ENCODE data around the gene PTGS2. TPM values are rescaled to one million over a fixed set of nuclear protein-coding genes. Genes with fewer than 3 reads are reported as not detected.

The PTGS2 gene
- total and polyA plus RNA-seq, 9 of the 15 experiments (the other 6 are each of a cell fraction or from before 2014, with no cell fraction given), result 0.01 TPM; not detected in 8

DNA sequence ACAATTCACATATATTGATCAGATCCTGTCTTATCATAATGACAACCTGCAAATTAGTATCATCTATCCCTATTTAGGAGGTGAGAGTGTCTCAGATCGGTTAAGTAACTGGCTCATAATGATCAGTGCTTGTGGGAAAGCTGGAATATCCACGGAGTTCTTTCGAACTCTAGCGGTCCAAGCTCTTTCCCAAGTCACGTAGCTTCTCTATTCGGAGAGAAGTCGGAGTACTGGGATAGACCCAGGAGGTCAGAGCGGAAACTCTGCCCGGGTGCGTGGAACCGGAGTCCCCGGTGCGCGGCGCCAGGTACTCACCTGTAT lies 339 bp downstream of the PTGS2 start:
- CTCF ChIA-PET (ENCODE audit: low intra/inter-chr PET ratio), result no interaction called here
- no peak overlapping the region for H2AFZ ChIP-seq (ENCODE audit: low read depth, low read length)
- TF ChIP-seq CC2D1A (IDR thresholded peaks at IDR 0.05) (no peak), CSDE1 (IDR thresholded peaks at IDR 0.05) (no peak)
- in situ Hi-C loops (cut with MboI), result no loop called here
- DNase-seq (ENCODE audit: extremely low read depth in 1 of 4, low spot score in 3 of 4) (no peak), FAIRE-seq (no peak), ATAC-seq (no peak)
- no peaks in the 10 kb centered on the region for H3K36me3 ChIP-seq (ENCODE audit: control insufficient read depth, insufficient read depth, low read length)
- 3% methylated on average over 15 of the region's 15 CpGs for WGBS (ENCODE audit: insufficient coverage, low coverage, missing lambda C conversion rate)
- no peak overlapping the region for H3K9ac ChIP-seq (ENCODE audit: insufficient read depth in 1 of 2, low read depth in 2 of 2, low read length in 2 of 2)
- BruUV-seq (replicated peaks), result no TSS peak
- POLR2A ChIA-PET, result interaction anchor here (1.5 kb wide), 1 partner anchor 9 kb away, joined by 4 read pairs; no protein-coding TSS in a partner anchor
- no peaks in the 10 kb centered on the region for H3K9me1 ChIP-seq (ENCODE audit: control insufficient read depth, insufficient read depth, low read length)
- no peak overlapping the region for H3K4me3 ChIP-seq
- intact Hi-C loops (cut with micrococcal nuclease), result no loop called here
- H3K4me1 ChIP-seq (replicated peaks in 1 of 2; ENCODE audit: control insufficient read depth in 2 of 2, insufficient read depth in 2 of 2, low read length in 2 of 2), result 0 out of 5 replicates have a peak, but pooled peaks cover 0 to 3% of the 10 kb centered on the region in 2 experiments
- no peak overlapping the region for H3K4me2 ChIP-seq (ENCODE audit: insufficient read depth, low read length)
- H3K9me3 ChIP-seq (replicated peaks; ENCODE audit: control insufficient read depth, insufficient read depth, low read depth, low read length), result no peaks in the 10 kb centered on the region
- H3K79me2 ChIP-seq (ENCODE audit: control insufficient read depth, insufficient read depth, low read length), result no peaks in the 10 kb centered on the region
- no peaks in the 10 kb centered on the region for H3K27me3 ChIP-seq (ENCODE audit: control insufficient read depth in 2 of 2, insufficient read depth in 2 of 2, low read length in 2 of 2)
- no peaks in the 10 kb centered on the region for H4K20me1 ChIP-seq (replicated peaks; ENCODE audit: control insufficient read depth, insufficient read depth, low read length)
- no peak overlapping the region for H3K27ac ChIP-seq (ENCODE audit: extremely low read depth, low read depth, low read length)

DNA sequence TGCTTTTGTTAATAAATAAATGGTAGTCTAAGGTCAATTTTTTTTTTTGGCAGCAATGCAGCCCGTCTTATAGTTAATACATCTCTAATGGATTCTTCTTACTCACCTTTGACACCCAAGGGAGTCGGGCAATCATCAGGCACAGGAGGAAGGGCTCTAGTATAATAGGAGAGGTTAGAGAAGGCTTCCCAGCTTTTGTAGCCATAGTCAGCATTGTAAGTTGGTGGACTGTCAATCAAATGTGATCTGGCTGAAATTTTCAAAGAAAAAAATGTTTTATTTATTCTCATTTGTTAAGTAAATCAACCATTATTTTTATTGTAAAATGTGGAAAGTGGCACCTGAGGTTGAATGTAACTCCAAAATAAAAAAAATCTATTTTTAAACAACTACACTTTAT lies 2.1 kb downstream of the PTGS2 start:
- H3K9ac ChIP-seq (ENCODE audit: insufficient read depth in 1 of 2, low read depth in 2 of 2, low read length in 2 of 2), result no peak overlapping the region
- H3K4me1 ChIP-seq (replicated peaks in 1 of 2; ENCODE audit: control insufficient read depth in 2 of 2, insufficient read depth in 2 of 2, low read length in 2 of 2), result 0 out of 5 replicates have a peak, but pooled peaks cover 0 to 3% of the 10 kb centered on the region in 2 experiments
- BruUV-seq (replicated peaks), result no TSS peak
- FAIRE-seq (no peak), ATAC-seq (no peak), DNase-seq (ENCODE audit: extremely low read depth in 1 of 4, low spot score in 3 of 4) (no peak)
- no peaks in the 10 kb centered on the region for H3K27me3 ChIP-seq (ENCODE audit: control insufficient read depth in 2 of 2, insufficient read depth in 2 of 2, low read length in 2 of 2)
- intact Hi-C loops (cut with micrococcal nuclease) (no loop called here), in situ Hi-C loops (cut with MboI) (no loop called here)
- H3K9me3 ChIP-seq (replicated peaks; ENCODE audit: control insufficient read depth, insufficient read depth, low read depth, low read length), result no peaks in the 10 kb centered on the region
- no peak overlapping the region for H3K4me3 ChIP-seq
- WGBS (ENCODE audit: insufficient coverage, low coverage, missing lambda C conversion rate), result 0% methylated on average over 2 of the region's 2 CpGs
- no peaks in the 10 kb centered on the region for H3K36me3 ChIP-seq (ENCODE audit: control insufficient read depth, insufficient read depth, low read length)
- H3K9me1 ChIP-seq (ENCODE audit: control insufficient read depth, insufficient read depth, low read length), result no peaks in the 10 kb centered on the region
- no peak overlapping the region for H3K4me2 ChIP-seq (ENCODE audit: insufficient read depth, low read length)
- H3K27ac ChIP-seq (ENCODE audit: extremely low read depth, low read depth, low read length), result no peak overlapping the region
- POLR2A ChIA-PET, result no interaction called here
- H3K79me2 ChIP-seq (ENCODE audit: control insufficient read depth, insufficient read depth, low read length), result no peaks in the 10 kb centered on the region
- H2AFZ ChIP-seq (ENCODE audit: low read depth, low read length), result no peak overlapping the region
- no peaks in the 10 kb centered on the region for H4K20me1 ChIP-seq (replicated peaks; ENCODE audit: control insufficient read depth, insufficient read depth, low read length)
- CTCF ChIA-PET (ENCODE audit: low intra/inter-chr PET ratio), result no interaction called here
- no peak for TF ChIP-seq ZNF584 (CRISPR knock-in tag; IDR thresholded peaks at IDR 0.05; ENCODE audit: low read depth)
- TF ChIP-seq BCOR (IDR thresholded peaks at IDR 0.05), result no peak
- no peak for TF ChIP-seq NR2C1 (IDR thresholded peaks at IDR 0.05)
- TF ChIP-seq NR2C1 (tag; IDR thresholded peaks at IDR 0.05), result no peak
- TF ChIP-seq TAF9B (IDR thresholded peaks at IDR 0.05; ENCODE audit: partially characterized antibody), result no peak
- TF ChIP-seq, protein P1, sequence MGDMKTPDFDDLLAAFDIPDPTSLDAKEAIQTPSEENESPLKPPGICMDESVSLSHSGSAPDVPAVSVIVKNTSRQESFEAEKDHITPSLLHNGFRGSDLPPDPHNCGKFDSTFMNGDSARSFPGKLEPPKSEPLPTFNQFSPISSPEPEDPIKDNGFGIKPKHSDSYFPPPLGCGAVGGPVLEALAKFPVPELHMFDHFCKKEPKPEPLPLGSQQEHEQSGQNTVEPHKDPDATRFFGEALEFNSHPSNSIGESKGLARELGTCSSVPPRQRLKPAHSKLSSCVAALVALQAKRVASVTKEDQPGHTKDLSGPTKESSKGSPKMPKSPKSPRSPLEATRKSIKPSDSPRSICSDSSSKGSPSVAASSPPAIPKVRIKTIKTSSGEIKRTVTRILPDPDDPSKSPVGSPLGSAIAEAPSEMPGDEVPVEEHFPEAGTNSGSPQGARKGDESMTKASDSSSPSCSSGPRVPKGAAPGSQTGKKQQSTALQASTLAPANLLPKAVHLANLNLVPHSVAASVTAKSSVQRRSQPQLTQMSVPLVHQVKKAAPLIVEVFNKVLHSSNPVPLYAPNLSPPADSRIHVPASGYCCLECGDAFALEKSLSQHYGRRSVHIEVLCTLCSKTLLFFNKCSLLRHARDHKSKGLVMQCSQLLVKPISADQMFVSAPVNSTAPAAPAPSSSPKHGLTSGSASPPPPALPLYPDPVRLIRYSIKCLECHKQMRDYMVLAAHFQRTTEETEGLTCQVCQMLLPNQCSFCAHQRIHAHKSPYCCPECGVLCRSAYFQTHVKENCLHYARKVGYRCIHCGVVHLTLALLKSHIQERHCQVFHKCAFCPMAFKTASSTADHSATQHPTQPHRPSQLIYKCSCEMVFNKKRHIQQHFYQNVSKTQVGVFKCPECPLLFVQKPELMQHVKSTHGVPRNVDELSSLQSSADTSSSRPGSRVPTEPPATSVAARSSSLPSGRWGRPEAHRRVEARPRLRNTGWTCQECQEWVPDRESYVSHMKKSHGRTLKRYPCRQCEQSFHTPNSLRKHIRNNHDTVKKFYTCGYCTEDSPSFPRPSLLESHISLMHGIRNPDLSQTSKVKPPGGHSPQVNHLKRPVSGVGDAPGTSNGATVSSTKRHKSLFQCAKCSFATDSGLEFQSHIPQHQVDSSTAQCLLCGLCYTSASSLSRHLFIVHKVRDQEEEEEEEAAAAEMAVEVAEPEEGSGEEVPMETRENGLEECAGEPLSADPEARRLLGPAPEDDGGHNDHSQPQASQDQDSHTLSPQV (IDR thresholded peaks at IDR 0.05), result no peak
- TF ChIP-seq, protein P2, sequence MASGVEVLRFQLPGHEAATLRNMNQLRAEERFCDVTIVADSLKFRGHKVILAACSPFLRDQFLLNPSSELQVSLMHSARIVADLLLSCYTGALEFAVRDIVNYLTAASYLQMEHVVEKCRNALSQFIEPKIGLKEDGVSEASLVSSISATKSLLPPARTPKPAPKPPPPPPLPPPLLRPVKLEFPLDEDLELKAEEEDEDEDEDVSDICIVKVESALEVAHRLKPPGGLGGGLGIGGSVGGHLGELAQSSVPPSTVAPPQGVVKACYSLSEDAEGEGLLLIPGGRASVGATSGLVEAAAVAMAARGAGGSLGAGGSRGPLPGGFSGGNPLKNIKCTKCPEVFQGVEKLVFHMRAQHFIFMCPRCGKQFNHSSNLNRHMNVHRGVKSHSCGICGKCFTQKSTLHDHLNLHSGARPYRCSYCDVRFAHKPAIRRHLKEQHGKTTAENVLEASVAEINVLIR (CRISPR knock-in tag; IDR thresholded peaks at IDR 0.05), result no peak
